WTC11 (cell line): ENCODE data around the gene ZMYND12. TPM values are rescaled to one million over a fixed set of nuclear protein-coding genes. Genes with fewer than 3 reads are reported as not detected.

ENCODE experiments used
- ATAC-seq: fragments of 200-7000 bp; cut with Tn5 transposase; 2 replicates; pipeline ENCODE4 v1.10.0; 2021; ENCODE audit warnings: mild to moderate bottlenecking, moderate library complexity
- CTCF ChIA-PET: fragments of 300-600 bp; sonication (Branson Sonifier 250); formaldehyde crosslinking; loops from one replicate; lab custom pipeline; 2021; ENCODE audit warnings: antibody characterized with exemption; lab: Charles Lee
- POLR2A ChIA-PET: fragments of 350-600 bp; sonication (Branson Sonifier 250); formaldehyde crosslinking; loops from one replicate; lab custom pipeline; 2021; ENCODE audit warnings: antibody characterized with exemption; lab: Charles Lee
- DNase-seq: peaks from one replicate; pipeline ENCODE4 v3.0.0; 2021; ENCODE audit warnings: low spot score
- H3K27ac Mint-ChIP-seq: 2 replicates; pipeline ENCODE4 v1.8.0; 2021; ENCODE audit warnings: mixed read lengths
- H3K27me3 Mint-ChIP-seq: 2 replicates; pipeline ENCODE4 v1.8.0; 2021; ENCODE audit warnings: low read depth, mild to moderate bottlenecking, moderate library complexity, mixed read lengths
- H3K36me3 Mint-ChIP-seq: 2 replicates; pipeline ENCODE4 v1.8.0; 2021; ENCODE audit warnings: mixed read lengths
- H3K4me1 Mint-ChIP-seq: 2 replicates; pipeline ENCODE4 v1.8.0; 2022; ENCODE audit warnings: mixed read lengths
- H3K4me3 Mint-ChIP-seq: 2 replicates; pipeline ENCODE4 v1.8.0; 2021; ENCODE audit warnings: mild to moderate bottlenecking, moderate library complexity, mixed read lengths
- H3K9me3 Mint-ChIP-seq: 2 replicates; pipeline ENCODE4 v1.8.0; 2021; ENCODE audit warnings: mixed read lengths
- AFF4 ChIP-seq: sonication (generic); formaldehyde crosslinking; IDR thresholded peaks from 2 replicates; pipeline ENCODE4 v1.8.1; 2023; ENCODE audit warnings: mild to moderate bottlenecking, missing genetic modification reagents, borderline replicate concordance
- ARID4B ChIP-seq: sonication (generic); formaldehyde crosslinking; IDR thresholded peaks from 2 replicates; pipeline ENCODE4 v1.8.0; 2023; ENCODE audit warnings: missing genetic modification reagents, mild to moderate bottlenecking, borderline replicate concordance
- OVOL2 ChIP-seq: fragments of 250-450 bp; sonication (Bioruptor Pico); IDR thresholded peaks from 2 replicates; pipeline ENCODE4 v1.9.0; 2021; ENCODE audit warnings: mild to moderate bottlenecking, borderline replicate concordance
- PRDM15 ChIP-seq: sonication (generic); formaldehyde crosslinking; IDR thresholded peaks from 2 replicates; pipeline ENCODE4 v1.8.0; 2022; ENCODE audit warnings: missing genetic modification reagents
- PRRX2 ChIP-seq: fragments of 250-450 bp; sonication (Bioruptor Pico); IDR thresholded peaks from 2 replicates; pipeline ENCODE4 v1.8.0; 2021; ENCODE audit warnings: mild to moderate bottlenecking
- ZNF263 ChIP-seq: sonication (generic); formaldehyde crosslinking; IDR thresholded peaks from 2 replicates; pipeline ENCODE4 v1.8.1; 2022; ENCODE audit warnings: low read depth, mild to moderate bottlenecking, moderate library complexity, missing genetic modification reagents
- ZNF512 ChIP-seq: sonication (generic); formaldehyde crosslinking; IDR thresholded peaks from 2 replicates; pipeline ENCODE4 v1.8.1; 2022; ENCODE audit warnings: missing genetic modification reagents, borderline replicate concordance
- ZNF671 ChIP-seq: fragments of 250-450 bp; sonication (Bioruptor Pico); IDR thresholded peaks from 2 replicates; pipeline ENCODE4 v1.8.0; 2021; ENCODE audit warnings: mild to moderate bottlenecking
- total RNA-seq: library from RNA; stranded (reverse); gene quantifications from 3 replicates; pipeline ENCODE4 v1.2.3, GENCODE V29; 2021
- TF ChIP-seq, protein P1 (sequence below): sonication (generic); formaldehyde crosslinking; IDR thresholded peaks from 2 replicates; pipeline ENCODE4 v1.8.1; 2023; ENCODE audit warnings: mild to moderate bottlenecking, missing genetic modification reagents

Gene ZMYND12
- total RNA-seq, 1 experiment from 2014 or later, result 0.63 TPM

DNA sequence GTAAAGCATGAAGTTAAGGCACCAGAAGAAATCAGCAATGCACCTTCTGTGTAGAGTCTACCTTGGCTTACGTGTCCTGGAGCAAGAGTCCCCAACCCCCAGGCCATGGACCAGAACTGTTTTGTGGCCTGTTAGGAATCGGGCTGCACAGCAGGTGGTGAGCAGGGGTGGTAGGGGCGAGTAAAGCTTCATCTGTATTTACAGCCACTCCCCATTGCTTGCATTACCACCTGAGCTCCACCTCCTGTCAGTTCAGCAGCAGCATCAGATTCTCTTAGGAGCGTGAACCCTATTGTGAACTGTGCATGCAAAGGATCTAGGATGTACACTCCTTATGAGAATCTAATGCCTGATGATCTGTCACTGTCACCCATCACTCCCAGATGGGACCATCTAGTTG lies 21.5 kb downstream of the ZMYND12 start (continued):
- TF ChIP-seq ARID4B (CRISPR knock-in tag), result no peak

GRCh38 chr1:42433369-42433768 lies 22.5 kb downstream of the ZMYND12 start:
- Mint-ChIP-seq H3K27me3 (no peaks in the 10 kb centered on the region), H3K36me3 (no peaks in the 10 kb centered on the region), H3K9me3 (peaks cover 4% of the 10 kb centered on the region; the same call in 1 of the 2 replicates), H3K4me3 (no peak overlapping the region), H3K4me1 (peaks cover 11% of the 10 kb centered on the region), H3K27ac (no peak overlapping the region)
- TF ChIP-seq ZNF671 (CRISPR knock-in tag) (no peak), ZNF512 (CRISPR knock-in tag) (no peak), ZNF263 (CRISPR knock-in tag) (no peak), AFF4 (CRISPR knock-in tag) (no peak), PRDM15 (CRISPR knock-in tag) (no peak), OVOL2 (CRISPR knock-in tag) (no peak), PRRX2 (CRISPR knock-in tag) (no peak)
- TF ChIP-seq, protein P1, sequence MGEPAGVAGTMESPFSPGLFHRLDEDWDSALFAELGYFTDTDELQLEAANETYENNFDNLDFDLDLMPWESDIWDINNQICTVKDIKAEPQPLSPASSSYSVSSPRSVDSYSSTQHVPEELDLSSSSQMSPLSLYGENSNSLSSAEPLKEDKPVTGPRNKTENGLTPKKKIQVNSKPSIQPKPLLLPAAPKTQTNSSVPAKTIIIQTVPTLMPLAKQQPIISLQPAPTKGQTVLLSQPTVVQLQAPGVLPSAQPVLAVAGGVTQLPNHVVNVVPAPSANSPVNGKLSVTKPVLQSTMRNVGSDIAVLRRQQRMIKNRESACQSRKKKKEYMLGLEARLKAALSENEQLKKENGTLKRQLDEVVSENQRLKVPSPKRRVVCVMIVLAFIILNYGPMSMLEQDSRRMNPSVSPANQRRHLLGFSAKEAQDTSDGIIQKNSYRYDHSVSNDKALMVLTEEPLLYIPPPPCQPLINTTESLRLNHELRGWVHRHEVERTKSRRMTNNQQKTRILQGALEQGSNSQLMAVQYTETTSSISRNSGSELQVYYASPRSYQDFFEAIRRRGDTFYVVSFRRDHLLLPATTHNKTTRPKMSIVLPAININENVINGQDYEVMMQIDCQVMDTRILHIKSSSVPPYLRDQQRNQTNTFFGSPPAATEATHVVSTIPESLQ (CRISPR knock-in tag), result no peak
- no peak for DNase-seq
- ATAC-seq, result no peak
- ChIA-PET CTCF (interaction anchor here (1.0 to 1.7 kb wide), 2 partner anchors 15 to 260 kb away, joined by 3 read pairs; no protein-coding TSS in a partner anchor), POLR2A (no interaction called here)
